ENCODE measurements around the gene NME3.
"Not testable (repeated sequence)": the region's sequence is repeated elsewhere in the genome, so short reads cannot be mapped to it uniquely, and the experiment has no call there.

Gene NME3

GRCh38 chr16:1747934-1748333 is 23.4 kb downstream of the NME3 start:
- no peak for DNase-seq (ENCODE audit: low read depth)

DNA sequence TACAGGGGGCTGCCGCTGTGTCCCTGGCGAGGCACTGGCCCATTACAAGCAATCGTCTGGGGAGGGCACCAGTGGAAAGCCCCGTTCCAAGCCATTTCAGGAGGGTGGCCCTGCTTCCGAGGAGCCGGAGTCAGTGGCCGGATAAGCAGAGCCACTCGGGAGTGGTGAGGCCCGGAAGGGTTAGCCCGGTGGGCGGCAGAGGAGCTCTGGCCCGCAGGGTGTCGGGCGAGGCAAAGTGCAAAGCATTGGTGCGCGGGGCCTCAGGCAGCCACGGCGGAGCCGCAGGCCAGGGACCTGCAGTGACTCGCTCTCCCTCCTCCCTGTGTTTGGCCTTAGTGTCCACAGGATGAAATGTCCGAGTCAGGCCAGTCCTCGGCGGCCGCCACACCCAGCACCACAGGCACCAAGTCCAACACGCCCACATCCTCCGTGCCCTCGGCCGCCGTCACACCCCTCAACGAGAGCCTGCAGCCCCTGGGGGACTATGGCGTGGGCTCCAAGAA is 24.6 kb downstream of the NME3 start:
- DNase-seq (ENCODE audit: low read depth) = no peak

- DNase-seq (ENCODE audit: low read depth) = no peak
These were observed 25.2 kb downstream of the NME3 start for GRCh38 chr16:1745900-1746692.

GRCh38 chr16:1745181-1745899 is 26.0 kb downstream of the NME3 start:
- peak; percentile 35 for DNase-seq (ENCODE audit: low read depth)

DNA sequence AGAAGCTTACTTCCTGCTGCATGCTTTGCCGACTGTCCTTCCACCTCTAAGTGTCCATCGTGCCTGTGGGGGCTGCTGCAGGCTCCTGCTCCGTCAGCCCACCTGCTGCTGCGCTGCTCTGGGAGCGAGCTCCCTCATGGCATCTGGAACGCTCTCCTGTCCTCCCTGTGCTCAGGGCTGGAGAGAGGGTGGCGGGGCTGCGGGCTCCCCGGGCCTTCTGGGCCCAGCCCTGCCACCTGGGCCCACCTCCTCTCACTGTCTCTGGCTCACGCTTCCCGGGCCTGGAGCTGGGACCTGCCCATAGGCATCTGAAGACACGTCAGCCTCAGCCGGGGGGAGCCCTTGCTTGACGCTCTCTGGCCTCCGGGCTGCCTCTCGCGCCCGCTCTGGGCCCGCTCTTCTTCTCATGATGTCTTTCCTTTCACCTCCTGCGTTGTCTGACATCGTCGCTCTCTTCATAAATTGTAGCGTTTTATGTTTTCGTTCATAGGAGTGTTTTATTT is 27.0 kb downstream of the NME3 start:
- no peak for DNase-seq (ENCODE audit: low read depth)

GRCh38 chr16:1743376-1744337 is 27.7 kb downstream of the NME3 start:
- no peak for DNase-seq (ENCODE audit: low read depth)

- no peak for DNase-seq (ENCODE audit: low read depth)
These were observed 29.7 kb downstream of the NME3 start for GRCh38 chr16:1741553-1742165.

- DNase-seq (ENCODE audit: low read depth) = no peak
These were observed 30.4 kb downstream of the NME3 start for GRCh38 chr16:1740781-1741490.

- DNase-seq (ENCODE audit: low read depth) = no peak
These were observed 31.1 kb downstream of the NME3 start for GRCh38 chr16:1740234-1740633.

DNA sequence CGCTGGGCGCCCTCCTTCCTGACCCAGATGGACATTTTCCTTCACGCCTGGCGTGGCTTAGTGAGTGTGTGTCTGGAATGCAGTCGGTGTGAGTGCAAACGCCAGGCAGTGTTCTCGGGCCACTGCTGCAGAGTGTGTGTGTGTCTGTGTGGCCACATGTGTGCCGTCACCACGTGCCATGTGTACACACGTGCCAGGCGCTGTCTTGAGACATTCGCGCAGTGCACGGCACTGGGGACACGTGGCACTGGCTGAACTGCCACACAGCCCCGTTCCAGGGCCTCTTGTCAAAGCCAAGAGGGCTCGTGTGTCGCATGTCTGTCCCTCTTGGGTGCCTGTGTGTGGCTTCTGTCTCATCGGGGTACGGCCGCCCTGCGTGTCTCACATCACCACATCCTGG is 36.5 kb downstream of the NME3 start:
- DNase-seq (ENCODE audit: low read depth) = no peak

DNA sequence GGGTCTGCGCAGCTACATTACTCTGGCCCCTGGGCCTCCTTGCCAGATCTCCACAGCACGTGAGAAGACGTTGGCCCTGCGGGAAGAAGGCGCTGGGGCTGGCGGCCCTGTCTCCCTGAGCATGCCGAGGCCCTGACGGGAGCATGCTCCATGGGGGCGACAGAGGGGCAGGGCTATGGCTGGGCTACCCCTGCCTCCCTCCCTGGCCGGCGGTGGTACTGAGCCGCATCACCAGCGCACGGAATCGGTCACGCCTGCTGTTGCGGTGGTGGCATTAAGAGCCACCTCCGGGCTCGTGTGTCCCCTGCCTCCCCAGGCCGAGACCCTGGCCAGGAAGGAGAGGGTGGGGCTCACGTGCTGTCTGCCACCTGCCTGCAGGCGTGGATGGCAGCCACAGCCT is 37.2 kb downstream of the NME3 start:
- no peak for DNase-seq (ENCODE audit: low read depth)

DNA sequence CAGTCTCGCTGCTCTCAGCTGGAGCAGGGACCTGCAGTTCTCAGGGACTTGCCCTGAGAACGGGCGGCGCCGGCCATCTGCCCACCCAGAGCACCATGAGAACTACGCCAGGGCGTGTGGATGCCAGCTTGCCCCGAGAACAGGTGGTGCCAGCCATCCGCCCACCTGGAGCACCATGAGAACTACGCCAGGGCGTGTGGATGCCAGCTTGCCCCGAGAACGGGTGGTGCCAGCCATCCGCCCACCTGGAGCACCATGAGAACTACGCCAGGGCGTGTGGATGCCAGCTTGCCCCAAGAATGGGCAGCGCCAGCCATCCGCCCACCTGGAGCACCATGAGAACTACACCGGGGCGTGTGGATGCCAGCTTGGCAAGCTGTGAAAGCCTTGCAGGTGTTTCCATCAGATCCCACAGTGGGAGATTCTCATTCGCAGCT is 38.8 kb downstream of the NME3 start:
- not testable (repeated sequence) for DNase-seq (ENCODE audit: low read depth)

DNA sequence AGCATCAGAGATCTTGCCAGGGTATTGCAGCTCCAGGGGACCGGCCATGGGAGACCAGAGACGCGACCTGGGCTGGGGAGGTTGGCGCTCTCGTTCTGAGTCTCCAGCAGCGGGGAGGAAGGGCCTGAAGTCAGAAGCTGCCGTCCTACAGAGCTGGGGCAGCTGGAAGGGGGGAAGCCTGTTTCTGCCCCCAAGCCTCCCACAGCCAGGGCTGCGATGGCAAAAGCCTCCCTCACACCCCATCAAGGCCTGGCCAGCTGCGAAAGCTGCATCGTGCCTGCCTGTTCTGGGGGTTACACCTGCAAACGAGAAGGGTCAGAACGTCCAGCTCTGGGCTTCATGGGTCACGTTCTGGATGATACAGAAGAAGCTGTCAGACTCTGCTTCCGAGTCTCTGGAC is 39.3 kb downstream of the NME3 start:
- no peak for DNase-seq (ENCODE audit: low read depth)

DNA sequence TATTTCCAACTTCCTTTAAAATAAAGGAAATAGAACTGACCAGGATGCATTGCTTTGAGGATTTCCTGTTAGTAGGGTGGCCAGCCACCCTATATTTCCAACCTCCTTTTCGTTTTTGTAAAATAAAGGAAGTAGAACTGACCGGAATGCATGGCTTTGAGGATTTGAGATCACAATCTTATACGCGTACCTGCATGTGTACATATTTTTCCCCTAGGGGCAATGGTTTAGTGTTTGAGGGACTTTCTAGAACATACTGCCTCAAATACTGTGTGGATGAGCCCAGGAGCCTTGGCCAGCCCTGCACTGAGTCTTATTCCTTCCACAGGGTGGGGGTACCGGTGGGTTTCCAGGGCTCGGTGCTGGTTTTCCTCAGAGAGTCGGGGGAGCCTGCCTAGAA is 39.7 kb downstream of the NME3 start:
- no peak for DNase-seq (ENCODE audit: low read depth)

GRCh38 chr16:1731073-1731472 is 40.3 kb downstream of the NME3 start:
- DNase-seq (ENCODE audit: low read depth) = no peak

DNA sequence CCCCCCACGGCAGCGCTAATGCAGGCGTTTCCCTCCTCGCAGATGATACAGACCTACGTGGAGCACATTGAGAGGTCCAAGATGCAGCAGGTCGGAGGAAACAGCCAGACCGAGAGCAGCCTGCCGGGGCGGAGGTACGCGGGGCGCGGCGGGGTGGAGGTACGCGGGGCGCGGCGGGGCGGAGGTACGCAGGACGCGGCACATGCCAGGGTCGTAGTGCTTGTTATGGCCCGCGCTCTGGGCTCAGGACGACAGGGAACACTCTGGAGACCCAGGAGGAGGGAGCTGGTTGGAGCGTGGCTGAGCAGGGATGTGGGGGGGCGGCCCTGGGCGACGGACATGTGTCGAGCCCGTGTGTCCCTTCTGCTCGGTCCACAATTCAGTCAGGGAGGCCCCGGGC is 41.9 kb downstream of the NME3 start:
- DNase-seq (ENCODE audit: low read depth) = no peak

- DNase-seq (ENCODE audit: low read depth) = no peak
These were observed 42.3 kb downstream of the NME3 start for GRCh38 chr16:1729026-1729425.

DNA sequence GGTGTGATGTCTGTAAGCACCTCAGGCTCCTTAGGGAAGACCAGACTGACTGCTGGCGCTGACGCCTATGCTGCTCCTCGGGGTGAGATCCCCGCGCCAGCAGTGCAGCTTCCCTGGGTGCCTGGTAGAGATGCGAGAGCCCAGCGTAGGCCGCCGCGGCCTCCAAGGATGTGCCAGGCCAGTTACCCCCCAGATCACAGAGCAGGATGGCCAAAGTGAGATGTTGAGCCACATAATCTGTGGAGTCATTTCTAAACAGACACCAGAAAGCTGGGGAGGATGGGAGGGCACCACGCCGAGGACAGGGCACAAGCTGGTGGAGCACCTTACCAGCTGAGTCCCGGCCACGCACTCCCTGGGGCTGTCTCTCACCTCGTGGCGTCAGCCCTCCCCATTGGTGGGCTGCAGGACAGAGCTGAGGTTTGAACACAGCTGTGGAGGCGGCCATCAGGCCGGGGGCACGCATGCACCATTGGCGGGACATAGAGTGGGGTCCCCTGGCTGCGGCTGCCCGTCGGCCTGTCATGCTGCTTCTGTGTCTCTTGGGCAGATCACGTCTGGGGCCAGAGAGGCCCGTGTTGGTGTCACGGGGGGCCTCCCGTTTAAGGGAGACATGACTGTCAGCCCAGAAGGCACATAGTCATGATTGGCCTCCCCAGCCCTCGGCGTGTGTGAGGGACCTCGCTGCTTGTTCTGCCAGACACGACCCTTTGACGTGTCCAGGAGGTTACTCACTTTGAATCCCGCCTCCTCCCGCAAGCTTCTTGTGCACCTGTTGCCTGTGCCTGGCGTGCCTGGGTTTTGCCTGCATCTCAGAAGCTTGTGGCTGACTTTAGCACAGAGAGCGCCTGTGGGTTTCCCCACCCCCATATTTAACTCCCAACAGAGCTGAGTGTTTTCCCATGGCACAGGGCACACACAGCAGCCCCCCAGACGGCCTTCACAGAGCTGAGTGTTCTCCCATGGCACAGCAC is 43.4 kb downstream of the NME3 start:
- DNase-seq (ENCODE audit: low read depth) = no peak

DNA sequence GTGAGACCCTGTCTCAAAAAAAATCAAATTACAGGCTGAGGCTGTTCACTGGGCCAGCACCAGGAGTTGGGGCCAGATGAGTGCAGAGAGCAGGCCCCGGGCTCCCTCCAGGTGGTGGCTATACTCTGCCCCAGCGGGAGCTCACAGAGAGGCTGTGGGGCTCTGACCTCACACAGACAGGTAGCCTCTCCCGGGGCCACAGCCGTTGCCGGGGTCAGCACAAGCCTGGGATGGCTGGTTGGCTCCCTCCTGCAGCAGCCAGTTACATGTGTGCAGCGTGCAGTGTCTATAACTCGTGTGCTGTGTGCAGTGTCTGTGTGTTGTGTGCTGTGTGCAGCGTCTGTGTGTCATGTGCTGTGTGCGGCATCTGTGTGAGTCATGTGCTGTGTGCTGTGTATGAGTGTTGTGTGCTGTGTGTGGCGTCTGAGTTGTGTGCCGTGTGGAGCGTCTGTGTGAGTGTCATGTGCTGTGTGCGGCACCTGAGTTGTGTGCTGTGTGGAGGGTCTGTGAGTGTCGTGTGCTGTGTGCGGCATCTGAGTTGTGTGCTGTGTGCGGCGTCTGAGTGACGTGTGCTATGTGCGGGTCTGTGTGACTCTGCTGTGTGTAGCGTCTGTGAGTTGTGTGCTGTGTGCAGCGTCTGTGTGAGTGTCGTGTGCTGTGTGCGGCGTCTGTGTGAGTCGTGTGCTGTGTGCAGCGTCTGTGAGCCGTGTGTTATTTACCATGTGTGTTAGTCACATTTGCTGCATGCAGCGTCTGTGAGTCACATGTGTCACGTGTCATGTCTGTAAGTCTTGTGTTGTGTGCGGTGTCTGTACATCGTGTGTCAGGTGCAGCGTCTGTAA is 44.5 kb downstream of the NME3 start:
- DNase-seq (ENCODE audit: low read depth) = no peak

All from GM04503 (cell line).